ENCODE data around the gene IER5. TPM values are rescaled to one million over a fixed set of nuclear protein-coding genes. Genes with fewer than 3 reads are reported as not detected.

The IER5 gene
- total and polyA plus RNA-seq, 2 donors (not counting 1 experiment from before 2014, with no cell fraction given), result 98.1 to 166 TPM

- no peaks in the 10 kb centered on the region for H3K79me2 ChIP-seq (ENCODE audit: control insufficient read depth, insufficient read depth, low read length)
- H3K36me3 ChIP-seq (replicated peaks in 1 of 2; ENCODE audit: control extremely low read depth in 1 of 2, control insufficient read depth in 1 of 2, extremely low read depth in 1 of 2, insufficient read depth in 2 of 2, low read length in 1 of 2), result peaks cover 0 to 8% of the 10 kb centered on the region in 2 experiments
- Mint-ChIP-seq H3K27me3 (no peaks in the 10 kb centered on the region), H3K4me3 (peak overlapping the region; percentile 81), H3K27ac (peak overlapping the region; percentile 95), H3K4me1 (peaks cover 31% of the 10 kb centered on the region), H3K9me3 (ENCODE audit: insufficient read depth) (peaks cover 7% of the 10 kb centered on the region)
- peaks cover 19 to 27% of the 10 kb centered on the region in 2 donors for H3K4me1 ChIP-seq (ENCODE audit: control insufficient read depth in 2 of 2, insufficient read depth in 2 of 2, low read length in 2 of 2)
- H3K27me3 ChIP-seq (replicated peaks in 1 of 4; ENCODE audit: control extremely low read depth in 1 of 4, control insufficient read depth in 3 of 4, insufficient read depth in 4 of 4, low read length in 3 of 4), result no peaks in the 10 kb centered on the region
- H3K4me2 ChIP-seq (replicated peaks; ENCODE audit: low read depth, low read length, poor library complexity, severe bottlenecking), result peak overlapping the region; percentile 78
- DNase-seq, result peak; percentile 75
- peak overlapping the region; percentile 63 for H3K9ac ChIP-seq (ENCODE audit: low read length)
- peak overlapping the region; percentile 76 to 78 for H3K27ac ChIP-seq (ENCODE audit: low read length in 2 of 2)
- no peaks in the 10 kb centered on the region for H4K20me1 ChIP-seq (ENCODE audit: control insufficient read depth, insufficient read depth, low read length, poor library complexity, severe bottlenecking)
- peaks cover 0 to 8% (median 6%) of the 10 kb centered on the region in 3 donors for H3K9me3 ChIP-seq (ENCODE audit: control extremely low read depth in 1 of 3, control insufficient read depth in 2 of 3, insufficient read depth in 1 of 3, low read length in 2 of 3)
- intact Hi-C loops (cut with micrococcal nuclease), result loop anchor here (1.0 to 2.0 kb wide), 3 partner anchors 26 to 68 kb away; partner anchors contain the start of genes IER5 and STX6
- CTCF ChIA-PET, result interaction anchor here (0.6 to 3.3 kb wide), 16 partner anchors 11 to 103 kb away, joined by 3 to 33 read pairs (median 4); no protein-coding TSS in a partner anchor
- peak overlapping the region; percentile 55 for H2AFZ ChIP-seq (ENCODE audit: insufficient read depth, low read depth, low read length, poor library complexity, severe bottlenecking)
- 5% methylated on average over 10 of the region's 15 CpGs for WGBS (ENCODE audit: insufficient coverage)
- peak overlapping the region in 4 of 5 experiments; percentile 15 to 53 (median 38) for H3K4me3 ChIP-seq (ENCODE audit: control extremely low read depth in 1 of 5, extremely low read depth in 1 of 5, insufficient read depth in 1 of 5, low read depth in 2 of 5, low read length in 4 of 5)
- ATAC-seq (ENCODE audit: low read depth), result peak; percentile 85
- POLR2A ChIA-PET, result interaction anchor here (0.6 to 2.4 kb wide), 6 partner anchors 22 to 108 kb away, joined by 3 to 34 read pairs (median 4); partner anchors contain the start of genes IER5 and MR1
- no peak for TF ChIP-seq CTCF (IDR thresholded peaks at IDR 0.05)
- no peak for TF ChIP-seq EZH2 (IDR thresholded peaks at IDR 0.05; ENCODE audit: borderline replicate concordance, insufficient read depth, low read depth, low read length, poor library complexity, severe bottlenecking)
Measured at GRCh38 chr1:181061891-181062835, 26.3 kb upstream of the IER5 start.
